Measurements from ENCODE around the gene OR52E5.

Gene OR52E5

GRCh38 chr11:5933116-5933515 lies 40.1 kb downstream of the OR52E5 start:
- no peak for DNase-seq (ENCODE audit: low read depth in 2 of 2)

- no peak for DNase-seq (ENCODE audit: low read depth in 2 of 2)
These were observed 45.0 kb downstream of the OR52E5 start for GRCh38 chr11:5937868-5938602.

- no peak for DNase-seq (ENCODE audit: low read depth in 2 of 2)
These were observed 45.6 kb downstream of the OR52E5 start for GRCh38 chr11:5938603-5938965.

GRCh38 chr11:5940748-5941147 lies 47.7 kb downstream of the OR52E5 start:
- DNase-seq (ENCODE audit: low read depth in 2 of 2) = no peak

DNA sequence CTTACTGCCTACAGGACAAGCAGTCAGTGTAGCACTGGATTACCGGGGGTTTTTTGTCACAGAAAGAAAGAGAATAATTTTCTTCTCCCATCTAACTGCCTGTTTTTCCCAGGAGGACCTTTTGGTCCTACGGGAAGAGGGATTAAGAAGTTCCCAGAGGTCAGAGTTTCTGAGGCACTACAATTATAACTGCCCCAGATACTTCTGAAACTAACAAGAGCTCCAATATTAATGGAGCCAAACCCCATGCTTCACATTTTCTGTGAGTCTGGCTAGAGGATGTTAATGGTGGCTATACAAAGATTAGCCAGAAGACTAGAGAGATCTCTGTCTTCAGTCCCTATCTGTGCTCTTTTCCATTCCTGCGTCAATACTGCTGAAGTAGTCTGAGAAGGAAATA lies 48.9 kb downstream of the OR52E5 start, which contains the start of gene OR56A3:
Gene OR56A3 (plus strand): TSS at position 301 of the 400 bp plus-strand sequence. CDS start 5,096 bp downstream, outside the sequence.
- DNase-seq (ENCODE audit: low read depth in 2 of 2) = no peak

Data from stimulated activated CD8-positive, alpha-beta memory T cell treated with anti-CD3 and anti-CD28 coated beads, Interleukin-2, amount 100 ng/mL, for 1 hour (primary cell).